Stimulated activated CD4-positive, alpha-beta T cell treated with anti-CD3 and anti-CD28 coated beads, Interleukin-2, amount 100 ng/mL, for 24 hours (primary cell): ENCODE data around the gene ASB4.
"Not testable (repeated sequence)": the region's sequence is repeated elsewhere in the genome, so short reads cannot be mapped to it uniquely, and the experiment has no call there.

ENCODE experiments used
- DNase-seq, 2 donors: peaks; one replicate each; pipeline ENCODE4 v3.0.0-alpha.2; 2020

The ASB4 gene

DNA sequence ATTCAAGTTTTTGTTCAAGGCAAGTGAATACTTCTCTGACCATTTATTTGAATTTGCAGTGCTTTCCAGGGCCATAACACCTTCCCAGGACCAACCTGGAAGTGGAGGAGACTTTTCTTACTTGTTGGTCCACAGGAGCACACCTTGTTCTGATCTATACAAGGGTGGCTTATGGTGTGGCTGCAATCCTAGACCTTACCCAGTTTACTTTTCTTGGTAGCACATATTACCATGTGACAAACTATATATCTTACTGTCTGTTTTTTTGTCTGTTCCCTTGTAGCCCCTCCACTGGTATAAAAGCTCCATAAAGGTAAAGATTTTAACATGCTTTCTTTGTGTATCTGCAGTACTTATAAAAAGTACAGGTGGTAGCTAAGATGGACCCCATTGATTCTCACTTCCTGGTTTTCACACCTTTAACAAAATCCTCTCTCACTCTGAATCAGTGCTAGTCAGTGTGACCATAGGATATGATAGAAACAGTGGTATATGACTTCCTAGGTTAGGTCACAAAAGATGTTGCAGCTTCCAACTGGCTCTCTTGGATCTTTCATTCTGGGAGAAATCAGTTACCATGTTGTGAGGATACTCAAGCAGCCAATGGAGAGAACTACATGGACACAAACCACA, 5.6 kb upstream of the ASB4 start:
- DNase-seq: no peak

DNA sequence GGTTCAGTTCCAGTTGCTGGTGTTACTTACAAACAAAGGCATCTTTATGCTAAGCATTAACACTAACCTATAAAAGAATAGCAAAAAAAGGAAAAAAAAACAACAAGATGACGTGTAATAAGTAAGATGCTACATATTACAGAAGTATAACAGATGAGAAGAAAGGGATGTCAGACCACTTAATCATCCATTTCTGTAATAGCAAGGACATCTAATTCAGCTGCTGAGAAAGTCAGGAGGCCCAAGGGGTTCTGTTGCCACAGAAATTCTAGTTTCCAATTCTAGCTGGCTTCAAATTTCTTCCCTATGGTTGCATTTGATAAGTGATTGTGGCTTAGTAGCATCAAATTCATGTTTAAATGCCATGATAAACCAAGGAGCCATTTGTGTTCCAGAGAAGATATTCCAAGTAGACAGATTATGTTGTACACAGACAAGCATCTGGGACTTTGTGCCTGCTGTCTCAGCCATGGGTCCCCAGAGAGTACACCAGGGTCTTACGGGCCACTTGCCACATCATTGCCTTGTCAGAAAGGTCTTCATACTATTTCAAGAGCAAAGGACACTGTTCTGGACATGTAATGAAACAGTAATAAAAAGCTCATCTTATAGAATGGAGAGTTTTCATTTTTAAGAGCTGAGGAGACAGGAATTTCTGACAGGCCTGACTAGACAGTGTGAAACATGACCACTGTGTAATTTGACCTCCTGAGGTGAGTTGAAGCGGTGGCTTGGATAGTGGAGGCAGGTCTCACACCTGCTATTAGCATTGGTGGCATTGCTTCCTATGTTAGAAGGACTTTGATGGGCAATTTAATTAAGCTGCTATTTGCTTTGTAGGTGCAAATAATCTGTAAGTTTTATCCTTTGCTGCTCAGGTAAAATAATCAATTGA, 4.2 kb upstream of the ASB4 start:
- no peak for DNase-seq

DNA sequence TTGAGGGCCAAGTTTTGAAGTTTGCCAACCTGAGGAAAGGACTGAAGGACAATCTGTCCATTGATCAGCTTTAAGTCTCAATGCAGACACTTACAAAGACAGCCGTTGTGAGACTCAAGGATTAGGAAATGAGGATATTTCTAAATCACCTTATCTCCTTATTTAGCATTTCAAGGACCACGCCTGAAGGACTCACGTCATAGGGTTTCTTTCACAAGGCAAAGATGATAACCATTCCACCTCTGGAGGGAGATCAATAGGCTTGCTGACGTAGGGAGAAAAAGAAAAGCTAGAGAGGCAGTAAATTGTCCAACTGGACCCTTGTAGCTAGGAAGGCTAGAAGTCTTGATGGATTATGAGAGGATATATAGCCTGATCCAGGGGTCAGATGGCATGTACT, 3.3 kb upstream of the ASB4 start:
- DNase-seq: no peak

DNA sequence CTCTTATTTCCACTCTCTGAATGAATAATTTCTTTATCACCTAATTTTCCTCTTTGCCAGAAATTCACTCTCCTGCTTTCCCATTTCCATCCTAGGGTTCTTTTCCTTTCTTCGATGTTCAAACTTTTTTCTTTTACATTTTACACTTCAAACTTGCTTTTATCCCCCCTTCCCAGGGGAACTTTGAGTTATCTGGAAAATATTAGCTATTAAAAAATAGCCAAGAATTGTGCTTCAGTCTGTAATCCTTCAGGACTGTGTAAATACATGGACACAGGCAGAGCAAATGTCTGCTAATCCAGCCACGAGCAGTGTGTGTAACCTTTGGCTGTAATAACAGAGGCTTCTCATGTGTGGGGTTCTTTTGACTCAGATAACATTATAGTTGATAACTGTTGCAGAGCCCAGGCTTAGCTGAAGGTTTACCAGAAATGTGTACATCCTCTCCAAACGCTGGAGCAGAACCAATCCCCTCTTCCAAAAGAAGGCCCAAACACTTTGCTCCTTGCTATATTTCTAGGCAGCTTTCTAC, 4.6 kb downstream of the ASB4 start:
- no peak for DNase-seq

DNA sequence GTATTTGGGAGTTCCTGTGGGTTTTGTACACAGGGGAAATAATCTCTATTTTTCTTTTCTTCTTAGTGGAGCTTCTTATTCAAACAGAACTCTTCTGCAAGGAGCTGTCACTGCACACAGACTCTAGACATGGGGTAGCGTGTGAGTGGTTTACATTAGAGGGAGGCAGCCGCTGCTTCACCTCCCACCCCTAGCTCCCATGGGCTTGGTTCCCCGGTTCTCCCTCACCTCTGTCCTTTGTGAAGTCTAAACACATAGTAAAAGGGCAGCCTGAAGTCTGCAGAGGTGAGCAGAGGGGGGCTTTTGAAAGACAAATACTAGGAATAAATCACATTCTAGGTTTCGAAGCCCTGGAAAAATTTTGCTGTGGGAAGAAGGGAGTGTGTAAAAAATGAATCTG, 5.5 kb downstream of the ASB4 start:
- DNase-seq: no peak

DNA sequence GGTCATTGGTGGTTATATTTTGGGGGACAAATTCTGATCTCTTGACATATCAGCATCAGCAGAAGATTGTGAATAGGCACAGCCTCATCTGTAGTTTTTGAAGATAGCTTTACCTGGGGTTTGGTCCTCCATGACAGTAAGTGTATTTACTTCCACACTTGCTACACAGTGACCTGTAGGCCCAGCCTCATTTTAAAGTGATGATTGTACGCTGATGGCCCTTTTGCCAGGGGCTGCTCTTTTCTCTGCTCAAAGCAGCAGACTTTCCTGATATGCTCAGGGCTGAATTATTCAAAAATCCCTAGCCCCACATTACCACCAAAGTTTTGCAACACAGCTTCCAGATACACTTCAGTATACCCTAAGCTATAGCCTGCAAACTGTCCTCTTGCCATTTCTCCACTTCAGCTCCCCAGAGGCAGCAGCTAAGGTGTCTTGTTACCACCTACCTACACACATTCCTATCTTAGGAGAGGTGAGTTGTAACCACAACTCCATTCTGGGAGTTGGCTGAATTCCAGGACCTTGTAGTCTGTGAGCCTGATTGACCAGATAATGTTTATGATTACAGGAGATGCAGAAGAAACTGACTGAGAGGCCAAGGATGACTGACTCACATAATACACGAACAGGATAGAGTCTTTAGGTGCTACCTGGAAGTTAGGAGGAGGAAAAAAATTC, 6.0 kb downstream of the ASB4 start:
- DNase-seq: no peak

DNA sequence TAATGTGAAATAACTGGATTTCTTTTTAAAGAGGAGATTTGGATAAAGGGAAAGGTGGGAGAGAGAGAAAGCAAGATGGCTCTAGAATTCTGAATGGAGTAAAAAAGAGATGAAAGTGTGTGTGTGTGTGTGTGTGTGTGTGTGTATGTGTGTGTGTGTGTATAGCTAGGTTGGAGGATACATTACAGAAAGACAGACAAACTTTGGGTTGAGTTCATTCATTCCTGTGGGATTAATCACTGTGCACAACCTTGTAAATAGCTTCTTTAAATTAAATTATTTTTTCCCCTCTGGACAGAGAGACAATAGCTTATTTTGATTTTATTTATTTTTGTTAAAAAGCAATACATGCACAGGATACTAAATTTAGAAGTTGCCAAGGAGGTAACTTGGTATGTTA, 7.5 kb downstream of the ASB4 start:
- no peak for DNase-seq

DNA sequence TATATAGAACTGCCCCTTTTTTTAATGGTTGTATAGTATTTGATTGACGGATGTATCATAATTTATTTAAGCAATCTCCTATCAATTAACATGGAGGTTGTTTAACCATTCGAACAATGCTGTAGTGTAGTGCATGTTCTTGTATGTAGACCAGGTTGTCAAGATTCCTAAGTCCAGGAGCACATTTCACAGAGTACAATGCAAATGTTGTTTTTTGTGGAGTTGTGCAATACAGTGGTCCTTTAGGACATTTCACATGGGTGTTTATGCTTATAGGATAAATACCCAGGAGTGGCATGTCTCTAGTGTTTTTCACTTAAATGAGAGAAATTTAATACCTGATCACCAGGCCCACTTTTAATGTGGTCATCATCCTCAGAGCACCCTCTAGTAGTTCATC, 8.1 kb downstream of the ASB4 start:
- no peak for DNase-seq

DNA sequence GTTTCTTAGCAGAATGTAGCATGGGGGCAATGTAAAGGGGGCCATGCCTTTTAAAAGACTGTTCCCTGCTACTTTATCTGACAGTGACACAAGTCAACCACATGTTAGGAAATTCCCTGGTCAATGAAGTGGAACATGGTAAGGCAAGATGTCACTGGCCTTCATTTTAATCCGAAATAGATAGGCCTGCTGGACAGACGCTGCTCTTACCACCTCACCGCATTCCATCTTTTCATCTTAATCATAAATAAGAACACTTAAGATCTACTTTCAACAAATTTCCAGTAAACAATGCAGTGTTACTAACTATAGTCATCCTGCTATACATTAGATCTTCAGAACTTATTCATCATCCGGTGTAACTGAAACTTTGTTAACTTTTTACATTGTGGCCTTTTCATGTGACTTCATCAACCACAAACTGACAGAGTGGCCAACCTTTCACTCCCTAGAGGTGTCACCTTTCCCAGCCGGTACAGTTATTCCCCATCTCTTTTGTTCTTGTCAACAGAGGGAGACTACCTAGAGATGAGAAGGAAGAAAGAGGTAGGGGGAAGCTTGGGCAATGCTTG, 15.6 kb downstream of the ASB4 start:
- no peak for DNase-seq

DNA sequence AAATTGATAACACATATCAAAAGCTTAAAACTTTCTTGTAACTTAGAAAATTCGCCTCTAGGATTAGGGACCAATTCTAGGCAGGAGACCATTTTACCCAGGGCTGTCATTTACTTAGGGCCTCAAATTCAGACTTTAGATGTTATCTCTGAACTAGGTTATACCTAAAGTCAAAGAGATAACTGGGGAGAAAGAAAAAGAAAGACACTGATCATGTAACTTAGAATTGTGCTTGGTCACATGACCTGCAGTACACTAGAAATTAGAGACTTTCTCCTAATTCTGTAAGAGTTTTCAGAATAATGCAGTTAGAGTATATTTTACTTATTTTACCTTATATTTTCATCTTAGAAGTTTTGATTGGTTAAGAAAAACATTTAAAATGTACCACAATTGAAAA, 16.7 kb downstream of the ASB4 start:
- DNase-seq: no peak

DNA sequence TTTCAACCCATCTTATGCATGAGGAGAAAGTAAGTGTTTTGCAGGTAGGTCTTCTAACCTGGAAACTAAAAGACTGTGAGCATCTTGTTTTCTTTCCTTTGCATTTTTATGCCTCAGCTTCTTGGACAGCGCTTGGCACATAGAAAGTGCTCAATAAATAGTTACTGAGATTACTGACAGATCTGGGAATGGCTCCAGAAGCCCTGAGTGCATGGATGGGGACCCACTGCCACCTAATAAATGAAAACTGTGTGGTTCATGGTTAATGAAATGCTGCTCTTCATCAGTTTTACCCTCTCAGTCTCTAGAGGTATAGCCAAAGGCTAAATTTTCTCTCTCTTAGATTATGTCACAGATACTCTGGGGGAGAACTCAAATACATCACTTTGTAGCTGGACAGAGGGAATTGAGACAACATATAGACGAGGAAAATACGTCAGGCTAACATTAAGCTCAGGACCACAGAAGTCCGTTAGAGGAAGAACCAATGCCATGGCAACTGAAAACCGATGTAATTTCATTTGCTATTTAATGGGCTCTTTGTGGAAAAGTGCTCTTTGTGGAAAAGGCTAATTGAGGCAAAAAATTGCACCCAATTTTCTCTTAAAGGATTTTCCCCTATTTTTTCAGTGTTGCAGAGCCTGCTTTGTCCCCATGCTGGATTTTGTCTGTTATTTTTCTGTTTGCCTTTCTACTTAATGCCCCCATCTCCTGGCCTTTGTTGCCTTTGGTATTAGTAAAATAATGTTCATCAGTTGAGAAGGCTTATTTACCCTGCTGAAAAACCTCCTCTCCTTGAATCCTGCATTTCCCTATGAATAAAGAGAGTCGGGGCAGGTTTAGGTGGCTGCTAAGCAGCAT, 17.8 kb downstream of the ASB4 start:
- no peak for DNase-seq

DNA sequence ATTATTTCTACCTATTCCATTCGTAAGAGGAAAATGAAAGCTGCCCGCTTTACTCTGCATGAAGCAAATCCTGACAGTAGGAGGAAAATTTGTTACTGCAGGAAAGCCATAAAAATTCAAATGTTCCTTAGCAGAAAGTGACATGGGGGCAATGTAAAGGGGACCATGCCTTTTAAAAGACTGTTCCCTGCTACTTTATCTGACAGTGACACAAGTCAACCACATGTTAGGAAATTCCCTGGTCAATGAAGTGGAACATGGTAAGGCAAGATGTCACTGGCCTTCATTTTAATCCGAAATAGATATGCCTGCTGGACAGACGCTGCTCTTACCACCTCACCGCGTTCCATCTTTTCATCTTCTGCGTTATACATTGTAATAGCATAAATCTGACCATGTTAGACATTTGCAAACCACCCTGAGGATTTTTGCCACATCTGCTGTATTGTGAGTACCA, 18.4 kb downstream of the ASB4 start:
- DNase-seq: not testable (repeated sequence)

DNA sequence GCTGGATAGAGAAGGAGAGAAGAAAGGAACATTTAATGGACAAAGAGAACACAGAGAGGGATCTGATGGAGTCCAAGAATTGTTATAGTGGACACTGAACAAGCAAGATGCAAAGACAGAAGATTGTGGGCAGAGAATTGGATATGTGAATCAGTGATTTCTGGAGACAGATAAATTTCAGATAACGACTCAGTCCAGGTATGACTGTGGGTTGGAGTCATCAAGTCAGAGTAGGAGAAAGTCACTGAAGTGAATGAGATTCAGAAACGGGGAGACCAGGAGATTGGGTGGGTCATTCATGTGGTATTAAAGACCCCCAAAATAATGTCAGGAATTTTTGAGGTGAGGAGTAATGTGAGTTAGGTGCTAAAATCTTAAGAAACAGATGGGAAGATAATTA, 23.0 kb downstream of the ASB4 start:
- no peak for DNase-seq

DNA sequence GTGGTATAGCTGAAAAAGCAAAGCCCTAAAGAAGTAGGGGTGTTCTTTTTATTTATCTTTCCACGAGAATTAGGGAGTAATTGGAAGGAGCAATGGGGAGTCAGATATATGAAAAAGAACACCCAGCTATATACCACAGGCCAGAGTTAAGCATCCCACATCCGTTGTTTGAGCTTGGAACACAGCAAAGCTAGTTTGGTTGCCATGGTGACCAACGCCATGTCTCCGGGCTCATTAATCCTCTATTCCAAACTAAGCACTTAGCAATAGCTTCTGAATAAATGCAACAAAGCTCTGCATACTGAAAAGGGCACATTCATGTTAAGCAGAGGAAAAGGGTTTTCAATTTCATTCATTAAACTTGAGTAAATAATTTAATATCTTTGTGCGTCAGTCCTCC, 23.5 kb downstream of the ASB4 start:
- no peak for DNase-seq

DNA sequence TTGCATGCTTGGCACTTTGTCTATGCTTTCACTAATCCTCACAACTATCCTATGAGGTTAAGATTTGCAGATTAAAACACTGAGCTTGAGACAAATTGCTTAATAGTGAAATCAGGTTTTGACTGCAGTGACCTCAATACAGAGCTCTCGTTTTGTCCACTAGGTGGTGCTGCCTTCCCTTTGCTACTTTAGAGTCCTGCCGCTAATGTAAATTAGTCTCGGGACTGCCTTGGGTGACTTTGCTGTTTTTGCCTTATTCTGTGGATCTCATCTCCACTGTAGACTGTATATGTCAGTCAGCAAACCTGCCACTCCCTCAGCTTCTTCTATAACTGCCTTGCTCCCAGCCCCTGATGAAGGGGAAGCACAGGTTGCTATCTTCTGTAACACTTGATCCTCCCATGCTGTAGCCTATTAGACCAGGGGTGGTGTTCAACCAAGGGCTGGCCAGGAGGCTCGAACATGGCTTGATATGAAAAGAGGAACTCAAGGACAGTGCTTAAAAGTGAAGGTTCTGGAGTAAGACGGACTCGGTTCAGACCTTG, 26.0 kb downstream of the ASB4 start:
- DNase-seq: peak; percentile 52 to 58

DNA sequence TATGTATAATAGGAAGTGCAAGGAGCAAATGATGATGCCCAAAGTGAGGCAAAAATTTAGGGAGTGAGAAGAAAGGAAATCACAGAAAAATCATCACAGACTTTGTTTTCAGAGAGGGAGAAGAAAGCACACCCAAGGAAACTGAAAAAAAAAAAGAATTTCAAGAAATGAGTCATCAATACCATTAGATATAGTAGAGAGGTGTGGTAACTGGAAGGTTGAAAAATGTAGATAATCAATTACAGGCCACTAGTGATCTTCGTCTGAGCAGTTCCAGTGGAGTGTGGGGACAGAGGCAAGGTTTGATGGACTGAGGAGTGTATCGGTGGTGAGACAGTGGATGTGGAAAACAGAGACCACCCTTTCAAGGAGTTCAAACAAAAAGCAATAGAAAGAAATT, 31.7 kb downstream of the ASB4 start:
- no peak for DNase-seq

DNA sequence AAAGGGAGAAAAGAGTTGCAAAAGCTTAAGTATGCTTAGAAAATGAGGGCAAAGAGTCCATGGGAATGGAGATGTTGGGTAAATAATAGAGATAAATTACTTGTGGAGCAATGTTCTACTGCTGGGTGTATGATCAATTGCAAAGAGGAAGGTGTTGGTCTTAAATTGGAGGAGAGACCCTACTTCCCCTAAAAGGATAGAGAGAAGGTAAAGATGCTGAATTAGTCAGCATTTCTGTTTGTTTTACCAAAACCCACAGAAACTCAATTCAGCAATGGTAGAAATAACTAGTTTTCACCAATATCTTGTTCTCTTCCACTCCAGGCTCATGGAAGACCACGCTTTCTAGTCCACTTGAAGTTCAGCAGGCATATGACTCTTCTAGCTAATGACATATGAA, 32.1 kb downstream of the ASB4 start:
- no peak for DNase-seq

DNA sequence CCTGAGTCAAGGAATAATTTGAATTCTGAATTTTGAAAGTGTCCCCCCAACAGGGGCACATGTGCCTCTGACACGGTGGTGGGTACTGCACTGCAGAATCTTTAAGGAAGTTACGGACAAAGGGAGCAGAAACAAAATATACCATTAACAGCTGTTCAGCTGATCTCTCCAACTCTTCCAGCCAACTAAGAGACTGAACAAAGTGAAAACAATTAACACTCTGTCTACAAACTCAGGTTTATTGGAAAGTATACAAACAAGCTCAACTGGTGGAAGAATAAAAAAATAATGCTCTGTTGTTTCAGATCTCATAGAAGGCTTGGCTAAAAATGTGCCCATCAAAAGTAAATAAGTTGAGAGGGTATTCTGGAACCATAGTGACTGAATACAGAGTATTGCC, 34.4 kb downstream of the ASB4 start:
- DNase-seq: no peak

DNA sequence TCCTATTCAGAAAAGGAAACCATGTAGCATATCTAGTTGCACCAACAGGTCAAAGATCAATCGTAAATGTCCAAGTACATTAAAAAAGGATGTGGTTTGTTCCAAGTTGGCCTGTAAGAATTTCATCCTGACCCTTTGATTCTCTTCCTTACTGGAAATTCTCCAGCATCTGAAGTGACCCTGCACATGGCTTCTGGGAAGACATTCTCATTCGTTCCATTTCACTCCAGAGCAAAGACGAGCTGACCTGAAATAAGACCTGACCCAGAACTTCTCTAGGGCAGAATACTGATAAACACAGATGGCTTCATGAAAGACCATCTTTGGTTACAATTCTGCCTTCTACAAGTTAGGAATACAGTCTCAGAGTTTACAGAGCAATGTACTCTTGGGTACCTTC, 39.8 kb downstream of the ASB4 start:
- DNase-seq: no peak

DNA sequence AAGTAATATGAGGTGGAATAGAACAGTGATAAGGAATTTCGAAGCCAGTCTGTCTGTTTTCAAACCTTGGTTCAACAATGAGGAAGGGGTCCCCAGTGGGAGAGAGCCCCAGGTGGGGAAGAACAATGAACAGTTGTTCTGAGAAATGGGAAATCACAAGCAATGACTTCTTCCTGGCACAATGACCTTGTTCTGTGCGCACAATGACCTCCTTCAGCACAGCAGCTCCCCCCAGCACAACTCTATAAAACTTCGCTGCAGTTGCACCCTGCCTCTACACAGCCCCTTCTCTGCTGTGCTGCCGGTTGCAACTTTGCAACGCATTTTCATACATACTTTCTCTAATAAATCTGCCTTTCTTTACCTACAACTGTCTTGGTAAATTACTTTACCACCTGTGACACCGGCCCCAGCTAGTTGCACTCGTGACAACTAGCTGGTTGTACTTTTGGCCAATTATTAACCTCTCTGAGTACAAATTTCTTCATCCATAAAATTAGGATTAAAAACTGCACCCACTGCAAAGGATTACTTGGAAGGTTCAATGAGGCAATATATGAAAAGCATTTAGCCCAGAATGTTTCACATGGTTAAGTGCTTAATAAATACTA, 40.5 kb downstream of the ASB4 start:
- no peak for DNase-seq

DNA sequence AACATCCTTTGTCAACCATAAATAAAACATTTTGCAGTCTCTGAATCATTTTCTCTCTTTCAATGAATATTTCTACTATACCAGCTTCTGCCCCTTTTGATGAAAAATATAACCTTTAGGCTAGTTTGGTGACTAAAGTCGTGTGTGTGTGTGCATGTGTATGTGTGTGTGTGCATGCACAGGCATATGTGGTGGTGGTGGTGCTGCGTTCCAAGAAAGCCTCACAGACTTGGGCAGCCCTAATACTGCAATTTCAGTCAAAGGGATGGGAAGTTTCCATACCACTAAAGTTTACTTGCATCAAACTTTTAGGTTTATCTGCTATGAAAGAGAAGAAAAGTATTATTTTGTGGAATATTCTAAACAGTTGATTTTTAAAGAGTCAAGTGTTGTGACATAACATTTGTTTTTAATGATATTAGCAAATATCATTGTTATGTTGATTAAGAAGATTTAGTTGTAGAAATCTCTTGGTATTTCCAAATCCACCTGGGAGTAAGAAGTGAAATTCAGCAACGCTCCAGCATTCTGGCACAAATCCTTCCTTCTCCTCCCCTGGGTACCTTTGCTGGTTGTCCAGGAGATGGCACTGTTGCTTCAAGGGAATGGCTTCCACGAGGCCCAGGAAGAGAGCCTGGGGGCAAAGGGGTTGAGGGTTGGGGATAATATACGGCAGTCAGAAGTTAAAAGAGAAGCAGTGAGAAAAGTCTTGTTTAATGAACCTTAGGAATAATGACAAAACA, 41.5 kb downstream of the ASB4 start:
- no peak for DNase-seq
